ENCODE results near the gene TFDP2. TPM values are rescaled to one million over a fixed set of nuclear protein-coding genes. Genes with fewer than 3 reads are reported as not detected.
"Not testable (repeated sequence)": the region's sequence is repeated elsewhere in the genome, so short reads cannot be mapped to it uniquely, and the experiment has no call there.

The TFDP2 gene
- total RNA-seq, 4 donors from 2014 or later: 38.0 to 95.4 (median 65.4) TPM

DNA sequence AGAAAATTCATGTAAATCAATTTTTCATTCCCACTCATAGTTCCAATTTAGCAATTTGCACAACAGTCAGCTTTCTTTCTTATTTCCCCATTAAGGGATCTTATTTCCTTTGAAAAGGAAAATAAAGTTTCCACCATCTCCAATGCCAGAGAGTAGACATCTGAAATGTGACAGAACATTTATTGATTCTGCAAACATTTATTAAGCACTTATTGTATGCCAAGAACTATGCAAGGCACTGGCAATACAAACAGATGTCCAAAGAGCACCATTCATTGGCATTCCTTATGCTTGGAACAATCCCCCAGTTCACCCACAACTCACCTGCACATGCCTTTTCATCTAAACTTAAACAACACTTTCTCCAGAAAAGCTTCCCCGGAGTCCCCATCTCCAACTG lies 2.5 kb upstream of the TFDP2 start:
- H3K27me3 ChIP-seq: no peaks in the 10 kb centered on the region
- peaks cover 0 to 12% (median 3%) of the 10 kb centered on the region in 4 donors for H3K4me1 ChIP-seq
- no peaks in the 10 kb centered on the region for H3K9me3 ChIP-seq
- TF ChIP-seq CTCF (IDR thresholded peaks at IDR 0.05): no peak
- no peak for TF ChIP-seq POLR2A (IDR thresholded peaks at IDR 0.05)
- H3K27ac ChIP-seq: no peak overlapping the region
- no peak for DNase-seq
- H3K4me3 ChIP-seq: no peak overlapping the region
- no peaks in the 10 kb centered on the region for H3K36me3 ChIP-seq

GRCh38 chr3:142151240-142151639 lies 1.9 kb upstream of the TFDP2 start:
- no peak for DNase-seq
- peaks cover 0 to 17% (median 3%) of the 10 kb centered on the region in 4 donors for H3K4me1 ChIP-seq
- H3K27ac ChIP-seq: no peak overlapping the region
- H3K4me3 ChIP-seq: no peak overlapping the region
- no peaks in the 10 kb centered on the region for H3K9me3 ChIP-seq
- no peak for TF ChIP-seq POLR2A (IDR thresholded peaks at IDR 0.05)
- no peak for TF ChIP-seq CTCF (IDR thresholded peaks at IDR 0.05)
- H3K27me3 ChIP-seq: no peaks in the 10 kb centered on the region
- H3K36me3 ChIP-seq: no peaks in the 10 kb centered on the region

DNA sequence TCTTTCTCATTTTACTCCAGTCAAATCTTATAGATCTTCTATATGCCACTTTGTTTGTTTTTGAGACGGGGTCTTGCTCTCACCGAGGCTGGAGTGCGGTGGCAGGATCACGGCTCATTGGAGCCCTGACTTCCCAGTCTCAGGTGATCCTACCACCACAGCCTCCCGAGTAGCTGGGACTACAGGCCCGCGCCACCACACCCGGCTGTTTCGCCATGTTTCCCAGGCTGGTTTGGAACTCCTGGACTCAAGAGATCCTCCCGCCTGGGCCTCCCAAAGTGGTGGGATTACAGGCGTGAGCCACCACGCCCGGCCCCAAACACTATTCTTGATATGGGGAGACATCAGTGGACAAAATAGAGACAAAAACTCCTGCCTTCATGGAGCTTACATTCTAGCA lies 927 bp upstream of the TFDP2 start:
- H3K27me3 ChIP-seq: no peaks in the 10 kb centered on the region
- no peak overlapping the region for H3K4me3 ChIP-seq
- H3K36me3 ChIP-seq: no peaks in the 10 kb centered on the region
- TF ChIP-seq CTCF (IDR thresholded peaks at IDR 0.05) (no peak), POLR2A (IDR thresholded peaks at IDR 0.05) (no peak)
- H3K4me1 ChIP-seq: peaks cover 0 to 17% (median 3%) of the 10 kb centered on the region in 4 donors
- no peaks in the 10 kb centered on the region for H3K9me3 ChIP-seq
- DNase-seq: peak in 1 of 3 donors; percentile 44
- H3K27ac ChIP-seq: no peak overlapping the region

DNA sequence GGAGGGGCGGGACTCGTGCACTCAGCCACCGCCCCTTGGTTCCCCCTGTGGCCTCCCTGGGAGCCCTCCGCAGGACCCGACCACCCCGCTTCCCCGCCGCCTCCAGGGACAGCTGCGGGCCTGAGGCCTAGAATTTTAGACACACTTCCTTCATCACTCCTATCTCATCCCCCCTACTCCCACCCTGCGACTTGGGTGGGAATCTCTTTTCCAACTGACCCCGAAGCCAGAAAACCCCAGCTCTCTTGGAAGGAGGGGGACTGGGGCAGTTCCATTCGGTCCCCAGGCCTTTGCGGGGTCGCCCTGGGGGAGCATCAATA lies 289 bp upstream of the TFDP2 start:
- H3K4me3 ChIP-seq: peak overlapping the region; percentile 73 to 85 (median 79)
- TF ChIP-seq CTCF (IDR thresholded peaks at IDR 0.05) (no peak), POLR2A (IDR thresholded peaks at IDR 0.05) (no peak)
- H3K27ac ChIP-seq: peak overlapping the region; percentile 76 to 94 (median 82)
- H3K9me3 ChIP-seq: no peaks in the 10 kb centered on the region
- no peaks in the 10 kb centered on the region for H3K36me3 ChIP-seq
- H3K4me1 ChIP-seq: peaks cover 0 to 17% (median 3%) of the 10 kb centered on the region in 4 donors
- DNase-seq: no peak
- H3K27me3 ChIP-seq: no peaks in the 10 kb centered on the region

GRCh38 chr3:142148044-142148791 lies 1.1 kb downstream of the TFDP2 start:
- Histone ChIP-seq H3K4me3 (peak overlapping the region; percentile 73 to 85 (median 79)), H3K4me1 (peaks cover 0 to 17% (median 3%) of the 10 kb centered on the region in 4 donors), H3K27me3 (no peaks in the 10 kb centered on the region), H3K27ac (peak overlapping the region in 3 of 4 donors; percentile 79 to 94 (median 85)), H3K9me3 (no peaks in the 10 kb centered on the region), H3K36me3 (no peaks in the 10 kb centered on the region)
- TF ChIP-seq CTCF (IDR thresholded peaks at IDR 0.05): no peak
- no peak for TF ChIP-seq POLR2A (IDR thresholded peaks at IDR 0.05)
- DNase-seq: no peak

- H3K4me3 ChIP-seq, DNase-seq, H3K36me3 ChIP-seq, H3K27ac ChIP-seq, H3K27me3 ChIP-seq, H3K9me3 ChIP-seq: not testable (repeated sequence)
- peaks cover 0 to 17% (median 3%) of the 10 kb centered on the region in 4 donors for H3K4me1 ChIP-seq
Observed at GRCh38 chr3:142144587-142144986, 4.8 kb downstream of the TFDP2 start.

DNA sequence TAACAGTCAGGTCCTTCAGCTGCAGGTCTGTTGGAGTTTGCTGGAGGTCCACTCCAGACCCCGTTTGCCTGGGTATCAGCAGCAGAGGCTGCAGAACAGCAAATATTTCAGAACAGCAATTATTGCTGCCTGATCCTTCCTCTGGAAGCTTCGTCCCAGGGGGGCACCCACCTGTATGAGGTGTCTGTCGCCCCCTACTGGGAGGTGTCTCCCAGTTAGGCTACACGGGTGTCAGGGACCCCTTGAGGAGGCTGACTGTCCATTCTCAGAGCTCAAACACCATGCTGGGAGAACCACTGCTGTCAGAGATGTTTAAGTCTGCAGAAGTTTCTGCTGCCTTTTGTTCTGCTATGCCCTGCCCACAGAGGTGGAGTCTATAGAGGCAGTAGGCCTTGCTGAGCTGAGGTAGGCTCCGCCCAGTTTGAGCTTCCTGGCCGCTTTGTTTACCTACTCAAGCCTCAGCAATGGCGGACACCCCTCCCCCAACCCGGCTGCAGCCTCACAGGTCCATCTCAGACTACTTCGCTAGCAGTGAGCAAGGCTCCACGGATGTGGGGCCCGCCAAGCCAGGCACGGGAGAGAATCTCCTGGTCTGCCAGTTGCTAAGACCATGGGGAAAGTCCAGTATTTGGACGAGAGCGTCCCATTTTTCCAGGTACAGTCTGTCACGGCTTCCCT lies 8.6 kb downstream of the TFDP2 start:
- H3K36me3 ChIP-seq, H3K27ac ChIP-seq, H3K4me1 ChIP-seq, H3K9me3 ChIP-seq, DNase-seq, H3K4me3 ChIP-seq, H3K27me3 ChIP-seq: not testable (repeated sequence)

GRCh38 chr3:142137089-142137488 lies 12.3 kb downstream of the TFDP2 start:
- not testable (repeated sequence) for H3K27ac ChIP-seq, H3K9me3 ChIP-seq, DNase-seq, H3K4me3 ChIP-seq, H3K4me1 ChIP-seq, H3K36me3 ChIP-seq, H3K27me3 ChIP-seq
